D721Med (cell line): ENCODE data around the gene NXPE4.

Experiments used
- DNase-seq: peaks from one replicate; pipeline ENCODE4 v3.0.0; 2011; ENCODE audit warnings: low spot score; ENCODE audit not compliant: insufficient read length
- FAIRE-seq: peaks from 2 replicates; lab custom pipeline; 2011; peaks lifted over from hg19 to GRCh38; lab: Jason Lieb, UNC
- CTCF ChIP-seq: IDR thresholded peaks from 2 replicates; pipeline ENCODE4 v1.5.1; 2012; ENCODE audit warnings: mild to moderate bottlenecking, control low read depth; ENCODE audit not compliant: insufficient read depth; ENCODE audit errors: missing control alignments

NXPE4 gene

GRCh38 chr11:114596175-114596919 is 761 bp upstream of the NXPE4 start:
- no peak for FAIRE-seq
- TF ChIP-seq CTCF = no peak
- no peak for DNase-seq

- DNase-seq (no peak), FAIRE-seq (no peak)
- no peak for TF ChIP-seq CTCF
Observed at GRCh38 chr11:114594703-114595102, 883 bp downstream of the NXPE4 start.

- no peak for DNase-seq
- FAIRE-seq = no peak
- no peak for TF ChIP-seq CTCF
Observed at GRCh38 chr11:114587398-114587953, 8.1 kb downstream of the NXPE4 start.

- FAIRE-seq (no peak), DNase-seq (no peak)
- TF ChIP-seq CTCF = no peak
Observed at GRCh38 chr11:114586797-114587196, 8.8 kb downstream of the NXPE4 start.

- no peak for TF ChIP-seq CTCF
- no peak for FAIRE-seq
- DNase-seq = no peak
Observed at GRCh38 chr11:114571712-114572111, 23.9 kb downstream of the NXPE4 start.

- no peak for DNase-seq
- TF ChIP-seq CTCF = no peak
- no peak for FAIRE-seq
Observed at GRCh38 chr11:114569801-114570200, 25.8 kb downstream of the NXPE4 start.

GRCh38 chr11:114566276-114566675 is 29.3 kb downstream of the NXPE4 start:
- no peak for TF ChIP-seq CTCF
- DNase-seq (no peak), FAIRE-seq (no peak)
